B cell (primary cell): ENCODE data around the gene NTN5. TPM values are rescaled to one million over a fixed set of nuclear protein-coding genes. Genes with fewer than 3 reads are reported as not detected.

ENCODE experiments used
- ATAC-seq: fragments of 200-7000 bp; cut with Tn5 transposase; one replicate; pipeline ENCODE4 v1.10.0; 2021; ENCODE audit warnings: low read depth, mild to moderate bottlenecking, moderate number of reproducible peaks, moderate library complexity
- CTCF ChIA-PET: fragments of 350-600 bp; sonication (Branson Sonifier 250); formaldehyde crosslinking; loops from one replicate; lab custom pipeline; 2021; ENCODE audit warnings: antibody characterized with exemption, inconsistent platforms; lab: Charles Lee
- POLR2A ChIA-PET: fragments of 350-600 bp; sonication (Branson Sonifier 250); formaldehyde crosslinking; loops from one replicate; lab custom pipeline; 2021; ENCODE audit warnings: antibody characterized with exemption; lab: Charles Lee
- DNase-seq: peaks from one replicate; pipeline ENCODE4 v3.0.0; 2013
- H2AFZ ChIP-seq: 2 replicates; pipeline ENCODE4 v1.6.1; 2012; ENCODE audit warnings: mild to moderate bottlenecking, low read depth, low read length; ENCODE audit not compliant: insufficient read depth, poor library complexity, severe bottlenecking
- H3K27ac ChIP-seq, 2 donors: 1 replicate in 1 of 2; 2 replicates in 1 of 2; pipeline ENCODE4 v1.5.1; 2012 to 2013; ENCODE audit warnings: low read length in 2 of 2, mild to moderate bottlenecking in 2 of 2, moderate library complexity in 1 of 2
- H3K27me3 ChIP-seq, 4 experiments: fragments of 200-600 bp in 1 of 4; sonication (generic) in 1 of 4; replicated peaks in 1 of 4; 1 replicate in 2 of 4; 2 replicates in 2 of 4; pipeline versions ENCODE4 v1.6.1 to v1.7.0; 2013 to 2016; ENCODE audit warnings: low read length in 3 of 4, mild to moderate bottlenecking in 2 of 4, mixed read lengths in 1 of 4, moderate library complexity in 1 of 4; ENCODE audit not compliant: insufficient read depth in 4 of 4, control insufficient read depth in 3 of 4; ENCODE audit errors: control extremely low read depth in 1 of 4
- H3K36me3 ChIP-seq, 2 experiments: replicated peaks in 1 of 2; 1 replicate in 1 of 2; 2 replicates in 1 of 2; pipeline versions ENCODE4 v1.6.1 to v1.7.1; 2013; ENCODE audit warnings: low read length in 1 of 2; ENCODE audit not compliant: insufficient read depth in 2 of 2, control insufficient read depth in 1 of 2; ENCODE audit errors: control extremely low read depth in 1 of 2, extremely low read depth in 1 of 2
- H3K4me1 ChIP-seq, 2 donors: fragments of 200-600 bp in 1 of 2; sonication (generic) in 1 of 2; 1 replicate in 1 of 2; 2 replicates in 1 of 2; pipeline versions ENCODE4 v1.5.1 to v1.6.1; 2013 to 2017; ENCODE audit warnings: low read length in 2 of 2; ENCODE audit not compliant: control insufficient read depth in 2 of 2, insufficient read depth in 2 of 2
- H3K4me2 ChIP-seq: replicated peaks from 2 replicates; pipeline ENCODE3; 2012; ENCODE audit warnings: mild to moderate bottlenecking, low read depth, low read length; ENCODE audit not compliant: poor library complexity, severe bottlenecking
- H3K4me3 ChIP-seq, 5 experiments: fragments of 200-600 bp in 1 of 5; sonication (generic) in 1 of 5; 1 replicate in 3 of 5; 2 replicates in 2 of 5; pipeline versions ENCODE4 v1.5.1 to v1.7.0; 2011 to 2016; ENCODE audit warnings: low read length in 4 of 5, mild to moderate bottlenecking in 4 of 5, low read depth in 2 of 5, control low read depth in 1 of 5, moderate library complexity in 1 of 5; ENCODE audit not compliant: insufficient read depth in 1 of 5; ENCODE audit errors: control extremely low read depth in 1 of 5, extremely low read depth in 1 of 5
- H3K79me2 ChIP-seq: fragments of 200-600 bp; sonication (generic); one replicate; pipeline ENCODE4 v1.6.0; 2016; ENCODE audit warnings: low read length; ENCODE audit not compliant: control insufficient read depth, insufficient read depth
- H3K9ac ChIP-seq: fragments of 200-600 bp; sonication (generic); 2 replicates; pipeline ENCODE4 v1.6.1; 2017; ENCODE audit warnings: mild to moderate bottlenecking, low read length, moderate library complexity
- H3K9me3 ChIP-seq, 3 donors: one replicate each; pipeline versions ENCODE4 v1.6.1 to v1.7.1; 2013; ENCODE audit warnings: low read length in 2 of 3; ENCODE audit not compliant: control insufficient read depth in 2 of 3, insufficient read depth in 1 of 3; ENCODE audit errors: control extremely low read depth in 1 of 3
- H4K20me1 ChIP-seq: 2 replicates; pipeline ENCODE4 v1.6.0; 2012; ENCODE audit warnings: mild to moderate bottlenecking, low read length; ENCODE audit not compliant: insufficient read depth, control insufficient read depth, poor library complexity, severe bottlenecking
- H3K27ac Mint-ChIP-seq: one replicate; pipeline ENCODE4 v1.8.0; 2021; ENCODE audit warnings: mixed read lengths
- H3K27me3 Mint-ChIP-seq: one replicate; pipeline ENCODE4 v1.8.0; 2021; ENCODE audit warnings: mixed read lengths
- H3K4me1 Mint-ChIP-seq: one replicate; pipeline ENCODE4 v1.8.0; 2021; ENCODE audit warnings: mixed read lengths
- H3K4me3 Mint-ChIP-seq: one replicate; pipeline ENCODE4 v1.8.0; 2021; ENCODE audit warnings: mixed read lengths
- H3K9me3 Mint-ChIP-seq: one replicate; pipeline ENCODE4 v1.8.0; 2022; ENCODE audit warnings: mixed read lengths; ENCODE audit not compliant: insufficient read depth
- EZH2 ChIP-seq: IDR thresholded peaks from 2 replicates; pipeline ENCODE4 v1.6.1; 2012; ENCODE audit warnings: borderline replicate concordance, low read depth, mild to moderate bottlenecking, moderate library complexity, low read length; ENCODE audit not compliant: insufficient read depth, poor library complexity, severe bottlenecking
- WGBS: methylation state at CpG from one replicate; pipeline ENCODE4 v1.1.5; 2013; ENCODE audit warnings: missing lambda C conversion rate; ENCODE audit not compliant: insufficient coverage; 5-methylcytosine and 5-hydroxymethylcytosine counted together
- intact Hi-C: fragments of 100-400 bp; cut with micrococcal nuclease; formaldehyde crosslinking; loops from one replicate; pipeline ENCODE4 v1.10.0; 2022
- polyA plus RNA-seq: library from polyadenylated mRNA; depleted of rRNA; stranded (reverse); fragments of >200 nt; gene quantifications from 2 replicates; pipeline ENCODE4 v1.2.3, GENCODE V29; 2012
- total RNA-seq, 2 donors: library from RNA; stranded (reverse); fragments of 120-200 nt in 1 of 2; gene quantifications; 1 replicate in 1 of 2; 2 replicates in 1 of 2; pipeline versions ENCODE4 v1.2.3 to v1.2.4, GENCODE V29; 2013 to 2022
- TF ChIP-seq, protein P1 (sequence below): fragments of 200-600 bp; IDR thresholded peaks from one replicate; pipeline ENCODE4 v1.8.0; 2022; ENCODE audit warnings: antibody characterized with exemption, mild to moderate bottlenecking

Gene NTN5
- total and polyA plus RNA-seq, 2 donors (not counting 1 experiment from before 2014, with no cell fraction given), result 1.2 to 1.8 TPM

DNA sequence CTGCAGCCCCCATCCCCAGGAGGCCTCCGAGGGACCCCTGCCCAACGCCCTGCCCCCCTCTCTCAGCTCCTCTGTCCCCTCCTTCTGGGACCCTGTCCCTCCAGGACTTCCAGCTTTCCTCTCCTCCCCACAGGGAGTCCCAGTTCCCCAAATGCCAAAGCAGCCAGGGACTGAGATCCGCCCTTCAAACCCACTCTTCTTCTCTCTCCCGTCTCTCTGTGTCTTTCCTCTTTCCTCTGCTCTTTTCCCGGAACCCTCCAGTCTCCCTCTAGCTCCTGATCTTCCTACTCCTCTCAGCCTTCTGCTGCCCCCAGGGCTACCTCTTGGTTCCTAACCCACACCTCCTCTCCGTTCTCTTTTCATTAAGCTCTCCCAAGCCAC lies 27.2 kb downstream of the NTN5 start:
- H3K9me3 Mint-ChIP-seq, result no peaks in the 10 kb centered on the region

More for the DNA sequence above, 27.2 kb downstream of the NTN5 start:
- TF ChIP-seq EZH2, result no peak
- TF ChIP-seq, protein P1, sequence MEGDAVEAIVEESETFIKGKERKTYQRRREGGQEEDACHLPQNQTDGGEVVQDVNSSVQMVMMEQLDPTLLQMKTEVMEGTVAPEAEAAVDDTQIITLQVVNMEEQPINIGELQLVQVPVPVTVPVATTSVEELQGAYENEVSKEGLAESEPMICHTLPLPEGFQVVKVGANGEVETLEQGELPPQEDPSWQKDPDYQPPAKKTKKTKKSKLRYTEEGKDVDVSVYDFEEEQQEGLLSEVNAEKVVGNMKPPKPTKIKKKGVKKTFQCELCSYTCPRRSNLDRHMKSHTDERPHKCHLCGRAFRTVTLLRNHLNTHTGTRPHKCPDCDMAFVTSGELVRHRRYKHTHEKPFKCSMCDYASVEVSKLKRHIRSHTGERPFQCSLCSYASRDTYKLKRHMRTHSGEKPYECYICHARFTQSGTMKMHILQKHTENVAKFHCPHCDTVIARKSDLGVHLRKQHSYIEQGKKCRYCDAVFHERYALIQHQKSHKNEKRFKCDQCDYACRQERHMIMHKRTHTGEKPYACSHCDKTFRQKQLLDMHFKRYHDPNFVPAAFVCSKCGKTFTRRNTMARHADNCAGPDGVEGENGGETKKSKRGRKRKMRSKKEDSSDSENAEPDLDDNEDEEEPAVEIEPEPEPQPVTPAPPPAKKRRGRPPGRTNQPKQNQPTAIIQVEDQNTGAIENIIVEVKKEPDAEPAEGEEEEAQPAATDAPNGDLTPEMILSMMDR, result no peak
- POLR2A ChIA-PET, result interaction anchor here (0.6 to 2.4 kb wide), 14 partner anchors 8 to 1198 kb away, joined by 3 to 22 read pairs (median 5); partner anchors contain the start of genes DBP, GYS1, RPL18 and RUVBL2
- Histone ChIP-seq H3K4me2 (peak overlapping the region; percentile 99), H3K9me3 (peaks cover 0 to 8% (median 0%) of the 10 kb centered on the region in 3 donors), H3K9ac (peak overlapping the region; percentile 87), H3K27me3 (no peaks in the 10 kb centered on the region), H3K79me2 (peaks cover 45% of the 10 kb centered on the region), H2AFZ (peak overlapping the region; percentile 97), H3K4me3 (peak overlapping the region; percentile 52 to 95 (median 75)), H3K27ac (peak overlapping the region; percentile 74 to 80), H4K20me1 (no peaks in the 10 kb centered on the region), H3K4me1 (peaks cover 23 to 45% of the 10 kb centered on the region in 2 donors), H3K36me3 (no peaks in the 10 kb centered on the region)
- H3K27ac Mint-ChIP-seq, result peak overlapping the region; percentile 98
- no peaks in the 10 kb centered on the region for H3K27me3 Mint-ChIP-seq
- CTCF ChIA-PET, result interaction anchor here (0.6 to 3.5 kb wide), 23 partner anchors 9 to 325 kb away, joined by 3 to 51 read pairs (median 5); partner anchors contain the start of genes DBP, HSD17B14, RPL18 and SPHK2
- peaks cover 49% of the 10 kb centered on the region for H3K4me1 Mint-ChIP-seq
- peak overlapping the region; percentile 96 for H3K4me3 Mint-ChIP-seq
- ATAC-seq (no peak), DNase-seq (no peak)
- intact Hi-C loops, result no loop called here
- under 1% methylated on average over 6 of the region's 6 CpGs for WGBS
